ENCODE measurements around the gene GNB2. TPM values are rescaled to one million over a fixed set of nuclear protein-coding genes. Genes with fewer than 3 reads are reported as not detected.
"Not testable (repeated sequence)": the region's sequence is repeated elsewhere in the genome, so short reads cannot be mapped to it uniquely, and the experiment has no call there.

The GNB2 gene
- total and polyA plus RNA-seq, 8 donors = 52.9 to 290 (median 161) TPM

GRCh38 chr7:100710452-100710851 is 36.9 kb downstream of the GNB2 start:
- Histone ChIP-seq H3K4me3 (no peak overlapping the region), H3K27me3 (no peaks in the 10 kb centered on the region), H3K4me1 (peaks cover 13 to 20% (median 20%) of the 10 kb centered on the region in 4 donors), H3K9me3 (no peaks in the 10 kb centered on the region), H3K36me3 (peaks cover 0 to 8% (median 5%) of the 10 kb centered on the region in 4 donors), H3K27ac (no peak overlapping the region)
- no peak for DNase-seq
- intact Hi-C loops (cut with DNase I; ENCODE audit: low total_unique reads) = no loop called here
- WGBS, 5 donors = 72 to 99% (median 79%) methylated on average over 4 of the region's 4 CpGs
- TF ChIP-seq POLR2AphosphoS5 (IDR thresholded peaks at IDR 0.05) (no peak), POLR2A (IDR thresholded peaks at IDR 0.05) (no peak), EP300 (IDR thresholded peaks at IDR 0.05) (no peak), CTCF (IDR thresholded peaks at IDR 0.05) (no peak)

- Histone ChIP-seq H3K27me3 (peaks cover 0 to 3% (median 0%) of the 10 kb centered on the region in 3 donors), H3K4me1 (peaks cover 13 to 18% (median 17%) of the 10 kb centered on the region in 4 donors), H3K4me3 (no peak overlapping the region), H3K36me3 (peaks cover 0 to 8% (median 5%) of the 10 kb centered on the region in 4 donors), H3K27ac (no peak overlapping the region), H3K9me3 (no peaks in the 10 kb centered on the region)
- TF ChIP-seq CTCF (IDR thresholded peaks at IDR 0.05) = no peak
- TF ChIP-seq POLR2AphosphoS5 (IDR thresholded peaks at IDR 0.05) = no peak
- TF ChIP-seq POLR2A (IDR thresholded peaks at IDR 0.05) = no peak
- no peak for TF ChIP-seq EP300 (IDR thresholded peaks at IDR 0.05)
- intact Hi-C loops (cut with DNase I; ENCODE audit: low total_unique reads) = no loop called here
- 65 to 85% (median 76%) methylated on average over 11 of the region's 11 CpGs for WGBS, 5 donors
- no peak for DNase-seq
These were observed 37.8 kb downstream of the GNB2 start for GRCh38 chr7:100711369-100711768.

GRCh38 chr7:100714725-100715124 is 41.2 kb downstream of the GNB2 start:
- H3K27me3 ChIP-seq = peaks cover 0 to 19% (median 8%) of the 10 kb centered on the region in 3 donors
- H3K9me3 ChIP-seq = peaks cover 0 to 7% (median 0%) of the 10 kb centered on the region in 4 donors
- no peak overlapping the region for H3K27ac ChIP-seq
- intact Hi-C loops (cut with DNase I; ENCODE audit: low total_unique reads) = no loop called here
- 75 to 78% (median 76%) methylated on average over 7 to 8 of the region's 8 CpGs for WGBS, 5 donors
- no peak overlapping the region for H3K4me3 ChIP-seq
- no peak for DNase-seq
- TF ChIP-seq POLR2AphosphoS5 (IDR thresholded peaks at IDR 0.05) (no peak), POLR2A (IDR thresholded peaks at IDR 0.05) (no peak), EP300 (IDR thresholded peaks at IDR 0.05) (no peak), CTCF (IDR thresholded peaks at IDR 0.05) (no peak)
- H3K36me3 ChIP-seq = no peaks in the 10 kb centered on the region
- H3K4me1 ChIP-seq = no peaks in the 10 kb centered on the region

GRCh38 chr7:100717073-100717472 is 43.5 kb downstream of the GNB2 start:
- Histone ChIP-seq H3K27me3 (peaks cover 7 to 43% (median 29%) of the 10 kb centered on the region in 3 donors), H3K4me1 (peaks cover 8 to 12% (median 10%) of the 10 kb centered on the region in 4 donors)
- H3K27ac ChIP-seq; H3K4me3 ChIP-seq; H3K9me3 ChIP-seq; H3K36me3 ChIP-seq; intact Hi-C loops (cut with DNase I; ENCODE audit: low total_unique reads); DNase-seq: not testable (repeated sequence)
- WGBS, 5 donors = 86 to 100% (median 90%) methylated on average over 2 of the region's 2 CpGs

- DNase-seq = no peak
- Histone ChIP-seq H3K27me3 (peaks cover 7 to 69% (median 37%) of the 10 kb centered on the region in 3 donors), H3K27ac (no peak overlapping the region), H3K4me3 (no peak overlapping the region), H3K36me3 (no peaks in the 10 kb centered on the region), H3K9me3 (peaks cover 0 to 7% (median 0%) of the 10 kb centered on the region in 4 donors), H3K4me1 (peaks cover 8 to 12% (median 10%) of the 10 kb centered on the region in 4 donors)
- TF ChIP-seq POLR2A (IDR thresholded peaks at IDR 0.05) (no peak), EP300 (IDR thresholded peaks at IDR 0.05) (no peak), CTCF (IDR thresholded peaks at IDR 0.05) (no peak), POLR2AphosphoS5 (IDR thresholded peaks at IDR 0.05) (no peak)
- 31 to 50% (median 39%) methylated on average over 8 of the region's 8 CpGs for WGBS, 5 donors
- intact Hi-C loops (cut with DNase I; ENCODE audit: low total_unique reads) = no loop called here
These were observed 46.2 kb downstream of the GNB2 start for GRCh38 chr7:100719523-100720278.

All from stomach (tissue), 9 donors.